Skin of body (tissue), 2 donors: ENCODE measurements around the gene MECP2. TPM values are rescaled to one million over a fixed set of nuclear protein-coding genes. Genes with fewer than 3 reads are reported as not detected.
A peak's percentile ranks its signal among the peaks of the same experiment; 100 is the strongest.

Experiments
- DNase-seq: peaks from one replicate; lab custom pipeline; 2025; lab: John Stamatoyannopoulos, UW
- total RNA-seq: library from RNA; depleted of rRNA; stranded (reverse); fragments of >200 nt; gene quantifications from one replicate; pipeline ENCODE4 v1.2.3, GENCODE V29; 2014

MECP2 gene
- total RNA-seq, 1 donor from 2014 or later, result 22.2 TPM

- DNase-seq, result no peak
Observed at GRCh38 chrX:154115750-154116149, 18.2 kb upstream of the MECP2 start.

- no peak for DNase-seq
Observed at GRCh38 chrX:154115071-154115470, 17.6 kb upstream of the MECP2 start.

GRCh38 chrX:154114652-154115051 is 17.1 kb upstream of the MECP2 start:
- DNase-seq, result no peak

GRCh38 chrX:154113729-154114128 is 16.2 kb upstream of the MECP2 start:
- DNase-seq, result no peak

GRCh38 chrX:154098551-154098950 is 1.0 kb upstream of the MECP2 start:
- no peak for DNase-seq

GRCh38 chrX:154097003-154097588 is 421 bp downstream of the MECP2 start:
- peak; percentile 19 for DNase-seq

- no peak for DNase-seq
Observed at GRCh38 chrX:154096140-154097002, 1.1 kb downstream of the MECP2 start.

GRCh38 chrX:154094833-154095232 is 2.7 kb downstream of the MECP2 start:
- no peak for DNase-seq

- no peak for DNase-seq
Observed at GRCh38 chrX:154093965-154094364, 3.6 kb downstream of the MECP2 start.

- no peak for DNase-seq
Observed at GRCh38 chrX:154092371-154092770, 5.1 kb downstream of the MECP2 start.

- DNase-seq, result no peak
Observed at GRCh38 chrX:154091678-154092077, 5.8 kb downstream of the MECP2 start.

GRCh38 chrX:154090731-154091130 is 6.8 kb downstream of the MECP2 start:
- no peak for DNase-seq

- DNase-seq, result no peak
Observed at GRCh38 chrX:154084449-154085300, 12.8 kb downstream of the MECP2 start.

- DNase-seq, result no peak
Observed at GRCh38 chrX:154083126-154083517, 14.4 kb downstream of the MECP2 start.

- DNase-seq, result no peak
Observed at GRCh38 chrX:154082396-154083125, 15.0 kb downstream of the MECP2 start.

GRCh38 chrX:154077101-154077500 is 20.4 kb downstream of the MECP2 start:
- DNase-seq, result no peak

- no peak for DNase-seq
Observed at GRCh38 chrX:154074199-154074598, 23.3 kb downstream of the MECP2 start.

- DNase-seq, result no peak
Observed at GRCh38 chrX:154072192-154072591, 25.3 kb downstream of the MECP2 start.

GRCh38 chrX:154068560-154068959 is 29.0 kb downstream of the MECP2 start:
- no peak for DNase-seq

- DNase-seq, result no peak
Observed at GRCh38 chrX:154064637-154065435, 32.7 kb downstream of the MECP2 start.

GRCh38 chrX:154063234-154063633 is 34.3 kb downstream of the MECP2 start:
- no peak for DNase-seq
